SHP77 (cell line): ENCODE measurements around the gene SDCCAG8.

Experiments
- DNase-seq, 2 experiments: peaks; one replicate each; lab custom pipeline; 2025; lab: John Stamatoyannopoulos, UW

The SDCCAG8 gene

DNA sequence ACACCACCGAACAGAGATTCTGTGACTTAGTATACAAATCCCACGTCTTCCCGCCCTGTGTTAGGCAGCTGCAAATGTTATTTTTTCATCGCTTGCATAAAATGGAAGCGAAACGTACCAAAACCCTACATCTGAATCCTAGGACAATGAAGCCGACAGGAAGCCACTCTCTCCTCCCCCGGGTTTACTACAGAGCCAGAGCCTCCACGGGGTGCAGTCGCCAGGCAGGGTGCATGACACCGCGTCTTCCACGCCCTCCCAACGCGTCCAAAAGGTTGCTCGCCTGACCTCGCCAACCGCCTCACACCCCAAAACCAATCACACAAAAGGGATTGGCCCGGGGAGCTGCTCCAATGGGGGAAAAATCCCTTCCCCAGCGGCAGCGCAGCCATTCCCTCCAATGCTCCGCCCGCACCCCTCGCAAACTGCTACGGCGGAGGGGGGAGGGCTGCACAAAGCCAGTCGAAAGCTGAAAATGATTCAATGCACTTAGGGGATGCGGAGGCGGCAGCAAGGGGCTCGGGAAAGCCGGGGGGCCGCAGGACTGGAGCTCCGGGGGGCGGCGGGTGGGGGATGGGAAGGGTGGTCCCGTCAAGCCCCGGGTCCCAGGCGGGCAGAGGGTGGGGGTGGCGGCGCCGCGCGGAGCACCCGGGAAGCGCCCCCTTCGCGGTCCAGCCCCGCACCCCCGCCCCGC is 1.5 kb upstream of the SDCCAG8 start:
- DNase-seq, result peak in 1 of 2 experiments; percentile 37

GRCh38 chr1:243254927-243255790 is 682 bp upstream of the SDCCAG8 start, which contains the start of gene CEP170:
Gene CEP170, minus strand, starts transcription at chr1:243255281. Its CDS starts 30,001 bp downstream, at chr1:243225280.
- peak; percentile 98 to 99 for DNase-seq

- DNase-seq, result no peak
These were observed 749 bp downstream of the SDCCAG8 start for GRCh38 chr1:243256590-243256989.

GRCh38 chr1:243257189-243257588 is 1.3 kb downstream of the SDCCAG8 start:
- no peak for DNase-seq

DNA sequence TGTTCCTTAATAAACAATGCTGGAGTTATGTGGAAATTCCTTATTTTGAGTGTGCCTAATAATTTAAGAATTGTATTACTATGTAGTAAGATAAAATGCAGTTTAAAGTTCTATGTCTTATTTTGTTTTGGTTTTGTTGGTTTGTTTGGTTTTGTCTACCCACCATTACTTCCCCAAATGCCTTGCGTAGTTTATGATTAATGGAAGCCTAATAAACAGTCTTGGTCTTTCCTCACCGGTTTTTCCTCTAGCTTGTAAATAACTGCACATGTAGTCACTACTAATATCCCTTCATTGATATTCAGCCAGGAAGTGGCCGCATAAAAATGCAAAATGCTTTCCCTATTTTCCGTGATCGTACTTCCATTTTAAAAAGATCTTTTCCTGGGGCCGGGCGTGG is 2.9 kb downstream of the SDCCAG8 start:
- no peak for DNase-seq

GRCh38 chr1:243260221-243260880 is 4.5 kb downstream of the SDCCAG8 start:
- DNase-seq, result no peak

DNA sequence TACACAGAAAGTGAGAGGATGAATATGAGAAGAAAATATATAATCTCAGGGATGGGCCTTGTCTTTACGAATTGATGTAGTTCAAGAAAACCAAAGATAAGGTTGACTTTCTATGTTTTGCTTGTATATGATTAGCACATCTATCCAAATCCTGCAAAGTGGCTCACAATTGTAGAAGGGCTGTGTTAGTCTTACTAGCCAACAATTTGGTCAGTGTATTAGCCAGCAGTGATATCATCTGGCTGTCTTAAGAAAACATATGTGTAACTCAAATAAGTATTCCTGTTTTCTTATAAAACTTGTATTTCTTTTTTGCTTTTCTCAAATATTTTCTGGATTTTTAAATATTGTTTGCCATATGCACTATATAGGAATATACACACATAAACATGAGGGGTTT is 5.5 kb downstream of the SDCCAG8 start:
- DNase-seq, result no peak

GRCh38 chr1:243264717-243265116 is 8.9 kb downstream of the SDCCAG8 start:
- DNase-seq, result no peak

DNA sequence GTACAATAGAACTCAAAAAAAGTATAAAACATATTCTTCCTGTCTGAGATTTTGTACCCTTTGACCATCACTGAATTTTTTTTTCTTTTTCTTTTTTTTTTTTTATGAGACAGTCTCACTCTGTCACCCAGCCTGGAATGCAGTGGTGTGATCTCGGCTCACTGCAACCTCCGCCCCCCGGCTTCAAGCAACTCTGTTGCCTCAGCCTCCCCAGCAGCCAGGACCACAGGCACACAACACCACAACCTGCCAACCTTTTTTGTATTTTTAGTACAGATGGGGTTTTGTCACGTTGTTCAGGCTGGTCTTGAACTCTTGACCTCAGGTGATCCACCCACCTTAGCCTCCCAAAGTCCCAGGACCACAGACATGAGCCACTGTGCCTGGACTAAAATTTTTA is 10.4 kb downstream of the SDCCAG8 start:
- DNase-seq, result no peak

DNA sequence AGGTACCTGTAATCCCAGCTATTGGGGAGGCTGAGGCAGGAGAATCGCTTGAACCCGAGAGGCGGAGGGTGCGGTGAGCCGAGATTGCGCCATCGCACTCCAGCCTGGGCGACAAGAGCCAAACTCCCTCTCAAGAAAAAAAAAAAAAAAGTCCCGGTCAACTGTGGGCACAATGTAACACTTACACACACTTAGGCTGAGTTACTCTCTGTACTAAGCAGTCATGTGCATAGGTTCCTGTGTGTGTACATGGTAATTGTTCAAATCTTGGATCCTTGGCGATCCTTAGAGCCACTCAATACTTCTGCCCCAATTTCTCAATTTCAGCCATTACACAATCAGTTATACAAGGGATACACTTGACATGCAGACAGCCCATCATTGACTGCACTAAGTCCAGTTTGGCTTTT is 11.6 kb downstream of the SDCCAG8 start:
- no peak for DNase-seq

- no peak for DNase-seq
These were observed 12.2 kb downstream of the SDCCAG8 start for GRCh38 chr1:243267914-243268653.

DNA sequence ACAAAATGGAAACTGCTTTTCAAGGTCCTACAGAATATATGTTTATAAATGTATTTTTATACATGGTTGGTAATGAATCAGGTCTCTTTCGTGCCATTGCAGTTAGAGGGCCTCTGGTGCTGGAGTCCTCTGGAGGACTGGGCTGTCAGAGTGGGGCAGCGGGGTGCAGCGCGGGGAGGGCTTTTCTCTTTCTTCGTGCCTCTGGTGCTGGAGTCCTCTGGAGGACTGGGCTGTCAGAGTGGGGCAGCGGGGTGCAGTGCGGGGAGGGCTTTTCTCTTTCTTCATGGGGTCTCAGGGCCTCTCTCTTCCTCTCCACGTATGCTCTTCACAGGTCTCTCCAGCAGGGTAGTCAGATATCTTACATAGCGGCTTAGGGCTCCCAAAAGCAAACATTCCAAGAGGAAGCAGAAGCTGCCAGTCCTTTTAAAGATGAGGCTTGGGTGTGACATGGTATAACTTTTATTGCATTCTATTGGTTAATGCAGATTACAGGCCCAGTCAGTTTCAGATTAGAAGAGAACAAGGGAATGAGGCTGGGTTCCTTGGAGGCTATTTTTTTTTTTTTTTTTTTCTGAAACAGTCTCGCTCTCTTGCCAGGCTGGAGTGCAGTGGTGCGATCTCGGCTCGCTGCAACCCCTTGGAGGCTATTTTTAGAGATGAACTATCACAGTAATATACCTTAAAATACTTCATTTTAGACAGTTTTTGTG is 13.1 kb downstream of the SDCCAG8 start:
- DNase-seq, result no peak

GRCh38 chr1:243269461-243269801 is 13.6 kb downstream of the SDCCAG8 start:
- DNase-seq, result no peak

DNA sequence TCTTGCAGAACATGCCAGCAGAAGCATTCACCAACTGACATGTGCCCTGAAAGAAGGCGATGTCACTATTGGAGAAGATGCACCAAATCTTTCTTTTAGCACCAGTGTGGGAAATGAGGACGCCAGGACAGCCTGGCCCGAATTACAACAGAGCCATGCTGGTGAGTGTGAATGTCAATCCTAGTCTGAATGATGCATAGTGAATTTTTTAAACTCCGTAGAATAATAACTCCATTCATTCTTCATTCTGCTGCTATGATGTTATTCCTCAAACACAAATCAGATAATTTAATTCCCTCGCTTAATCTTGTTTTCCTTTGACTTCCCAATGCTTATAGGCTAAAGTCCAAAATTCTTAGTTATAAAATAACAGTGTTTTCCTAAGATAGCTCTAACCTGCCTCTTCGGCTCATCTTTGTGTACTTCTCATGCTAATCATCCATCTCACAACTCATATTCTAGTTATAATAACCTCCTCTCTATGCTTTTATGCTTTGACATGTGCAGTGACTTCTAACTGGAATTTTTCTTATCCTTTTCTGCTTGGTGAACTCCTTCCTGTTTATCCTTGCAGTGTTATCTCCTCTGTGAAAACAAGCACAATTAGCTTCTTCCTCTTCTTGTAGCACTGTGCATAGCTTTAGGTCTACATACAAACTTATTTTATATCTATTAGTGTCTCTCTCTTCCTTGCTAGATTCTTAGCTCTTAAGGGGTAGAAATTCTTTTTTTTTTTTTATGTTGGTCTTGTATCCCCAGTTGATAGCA is 14.4 kb downstream of the SDCCAG8 start:
- no peak for DNase-seq

GRCh38 chr1:243271996-243272395 is 16.2 kb downstream of the SDCCAG8 start:
- no peak for DNase-seq

GRCh38 chr1:243272401-243272800 is 16.6 kb downstream of the SDCCAG8 start:
- DNase-seq, result no peak

GRCh38 chr1:243273506-243273905 is 17.7 kb downstream of the SDCCAG8 start:
- DNase-seq, result no peak

GRCh38 chr1:243273945-243274344 is 18.1 kb downstream of the SDCCAG8 start:
- DNase-seq, result no peak

DNA sequence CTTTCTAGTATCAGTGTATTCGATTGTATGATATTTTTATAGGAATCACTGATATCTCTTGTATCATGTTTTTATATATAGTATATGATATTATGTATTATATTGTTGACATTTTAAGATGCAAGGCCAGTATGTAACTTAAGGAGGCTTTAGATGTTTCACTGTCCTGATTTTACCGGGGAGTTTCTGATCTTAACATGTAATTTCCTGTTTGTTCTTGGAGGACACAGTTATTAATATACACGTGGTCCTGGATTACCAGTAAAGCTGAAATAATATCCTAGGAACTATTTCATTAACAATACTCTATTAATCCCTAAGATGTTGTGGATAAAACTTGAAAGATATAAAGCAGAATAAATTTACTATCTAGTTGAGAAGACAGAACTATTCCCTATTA is 19.5 kb downstream of the SDCCAG8 start:
- DNase-seq, result no peak

GRCh38 chr1:243280571-243281129 is 24.8 kb downstream of the SDCCAG8 start:
- DNase-seq, result no peak
